ENCODE data around the gene AOC1.
"Not testable (repeated sequence)": the region's sequence is repeated elsewhere in the genome, so short reads cannot be mapped to it uniquely, and the experiment has no call there.

The AOC1 gene

DNA sequence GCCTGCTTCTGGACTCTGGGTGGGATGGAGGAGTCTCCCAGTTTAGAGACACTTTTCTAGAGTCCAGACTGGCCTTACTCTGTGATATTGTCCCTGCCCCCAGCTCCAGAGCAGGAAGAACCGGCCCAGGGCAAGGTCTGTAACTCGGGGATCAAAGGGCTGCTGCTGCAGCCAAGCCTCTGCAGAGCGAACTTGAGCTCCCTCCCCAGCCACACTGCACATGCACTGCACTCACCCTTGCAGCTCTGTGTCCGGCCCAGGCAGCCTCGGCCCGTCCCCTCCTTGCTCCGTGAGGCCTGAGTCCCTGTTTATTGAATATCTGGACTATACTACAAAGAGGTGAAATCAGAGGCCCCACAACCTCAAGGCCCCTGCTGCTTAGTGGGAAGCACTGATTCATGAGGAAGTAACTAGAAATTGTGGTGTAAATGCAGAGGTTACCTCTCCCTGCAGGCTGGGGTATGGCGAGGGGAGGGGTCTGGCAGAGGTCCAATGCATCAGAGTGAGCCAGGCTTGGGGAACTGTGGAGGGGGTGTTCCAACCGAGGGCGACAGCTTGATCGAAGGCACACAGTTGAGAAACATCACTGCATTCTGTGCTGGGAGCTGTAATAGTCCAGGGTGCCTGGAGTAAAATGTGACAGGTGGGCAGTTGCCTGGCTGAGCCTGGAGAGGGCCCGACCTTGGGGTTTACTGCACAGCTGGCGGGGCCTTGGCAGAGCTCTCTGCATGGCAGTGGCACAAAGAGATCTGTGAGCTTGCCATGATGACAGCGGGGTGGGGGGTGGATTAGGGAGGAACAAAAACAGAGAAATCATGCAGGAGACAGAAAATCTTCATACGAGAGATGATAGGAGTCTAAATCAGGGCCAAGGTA is 49.1 kb downstream of the AOC1 start:
- H3K27me3 ChIP-seq (ENCODE audit: insufficient read depth, low read length), result peaks cover 50% of the 10 kb centered on the region
- H3K27ac ChIP-seq (ENCODE audit: low read depth, low read length), result no peak overlapping the region
- 43% methylated on average over 15 of the region's 15 CpGs for WGBS
- no peak overlapping the region for H3K4me3 ChIP-seq (ENCODE audit: low read length)
- no peaks in the 10 kb centered on the region for H3K9me3 ChIP-seq (ENCODE audit: insufficient read depth, low read depth, low read length)
- H3K4me1 ChIP-seq (ENCODE audit: insufficient read depth, low read length), result peaks cover 14% of the 10 kb centered on the region
- no peak overlapping the region; the same call in 1 of the 2 replicates for H3K9ac ChIP-seq (ENCODE audit: low read depth, low read length)
- no peaks in the 10 kb centered on the region for H3K36me3 ChIP-seq (ENCODE audit: insufficient read depth, low read length)

DNA sequence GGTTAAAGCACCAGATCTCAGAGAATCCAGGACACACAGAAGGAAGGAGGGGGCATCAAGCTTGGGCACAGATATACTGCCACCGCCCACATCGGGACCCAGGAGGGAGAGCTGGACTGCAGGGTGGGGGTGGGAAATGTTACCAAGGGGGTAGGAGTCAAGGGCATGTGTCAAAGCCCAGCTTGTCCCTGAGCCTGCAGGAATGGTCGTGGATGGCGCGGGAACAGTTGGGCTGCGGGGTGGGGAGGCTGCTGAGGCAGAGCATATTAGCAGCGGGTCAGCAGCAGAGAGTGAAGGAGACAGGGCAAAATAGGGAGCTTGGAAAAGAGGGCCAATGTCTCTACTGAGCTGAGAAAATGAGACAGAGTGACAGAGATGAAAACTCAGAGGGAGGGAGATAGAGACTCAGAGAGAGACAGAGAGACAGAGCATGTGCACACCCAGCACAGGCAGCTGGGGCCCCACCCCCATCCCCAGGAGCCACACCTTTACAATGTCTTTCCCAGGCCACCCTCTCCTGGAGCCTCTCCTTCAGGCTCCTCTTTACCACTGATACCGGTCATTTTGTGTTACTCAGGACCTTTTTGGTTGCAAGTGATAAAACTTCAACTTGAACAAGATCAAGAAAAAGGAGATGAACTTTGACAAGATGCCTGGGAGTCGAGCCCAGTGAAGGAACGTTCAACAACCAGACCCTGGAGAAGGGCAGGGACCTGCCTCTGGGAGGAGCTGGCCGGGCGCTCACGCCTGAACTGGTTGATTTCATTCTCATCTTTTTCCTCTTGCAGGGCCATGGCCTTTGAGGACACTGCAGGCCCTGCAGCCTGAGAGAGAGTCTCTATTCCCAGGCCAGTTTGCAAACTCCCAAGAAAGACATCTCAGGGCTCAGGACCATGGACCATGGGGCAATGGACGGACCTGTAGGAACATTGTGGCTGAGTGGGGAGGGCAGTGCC is 50.0 kb downstream of the AOC1 start:
- H3K4me1 ChIP-seq (ENCODE audit: insufficient read depth, low read length), result peaks cover 14% of the 10 kb centered on the region

DNA sequence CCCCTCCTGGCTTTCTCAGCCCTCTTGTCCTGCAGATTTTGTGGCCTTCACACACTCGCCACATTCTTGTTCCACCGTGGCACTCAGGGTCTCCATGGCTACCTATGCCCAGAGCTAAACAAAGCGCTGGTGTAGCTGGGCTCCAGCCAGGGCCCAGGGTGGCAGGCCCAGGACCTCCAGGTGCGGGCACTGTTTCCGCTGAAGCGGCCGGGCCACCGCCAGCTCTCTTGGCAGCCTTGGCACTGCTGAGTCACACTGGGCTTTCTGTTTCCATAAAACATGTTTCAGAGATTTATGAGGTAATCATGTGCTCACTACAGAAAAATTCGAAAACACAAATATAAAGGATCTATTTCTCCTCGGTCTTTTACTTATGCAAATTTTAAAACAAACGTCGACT is 51.3 kb downstream of the AOC1 start:
- peaks cover 47% of the 10 kb centered on the region for H3K27me3 ChIP-seq (ENCODE audit: insufficient read depth, low read length)

More for the DNA sequence above, 50.0 kb downstream of the AOC1 start:
- Histone ChIP-seq H3K27me3 (ENCODE audit: insufficient read depth, low read length) (peaks cover 52% of the 10 kb centered on the region), H3K9me3 (ENCODE audit: insufficient read depth, low read depth, low read length) (no peaks in the 10 kb centered on the region), H3K4me3 (ENCODE audit: low read length) (no peak overlapping the region), H3K36me3 (ENCODE audit: insufficient read depth, low read length) (no peaks in the 10 kb centered on the region), H3K27ac (ENCODE audit: low read depth, low read length) (no peak overlapping the region), H3K9ac (ENCODE audit: low read depth, low read length) (no peak overlapping the region)
- WGBS, result 88% methylated on average over 14 of the region's 14 CpGs

DNA sequence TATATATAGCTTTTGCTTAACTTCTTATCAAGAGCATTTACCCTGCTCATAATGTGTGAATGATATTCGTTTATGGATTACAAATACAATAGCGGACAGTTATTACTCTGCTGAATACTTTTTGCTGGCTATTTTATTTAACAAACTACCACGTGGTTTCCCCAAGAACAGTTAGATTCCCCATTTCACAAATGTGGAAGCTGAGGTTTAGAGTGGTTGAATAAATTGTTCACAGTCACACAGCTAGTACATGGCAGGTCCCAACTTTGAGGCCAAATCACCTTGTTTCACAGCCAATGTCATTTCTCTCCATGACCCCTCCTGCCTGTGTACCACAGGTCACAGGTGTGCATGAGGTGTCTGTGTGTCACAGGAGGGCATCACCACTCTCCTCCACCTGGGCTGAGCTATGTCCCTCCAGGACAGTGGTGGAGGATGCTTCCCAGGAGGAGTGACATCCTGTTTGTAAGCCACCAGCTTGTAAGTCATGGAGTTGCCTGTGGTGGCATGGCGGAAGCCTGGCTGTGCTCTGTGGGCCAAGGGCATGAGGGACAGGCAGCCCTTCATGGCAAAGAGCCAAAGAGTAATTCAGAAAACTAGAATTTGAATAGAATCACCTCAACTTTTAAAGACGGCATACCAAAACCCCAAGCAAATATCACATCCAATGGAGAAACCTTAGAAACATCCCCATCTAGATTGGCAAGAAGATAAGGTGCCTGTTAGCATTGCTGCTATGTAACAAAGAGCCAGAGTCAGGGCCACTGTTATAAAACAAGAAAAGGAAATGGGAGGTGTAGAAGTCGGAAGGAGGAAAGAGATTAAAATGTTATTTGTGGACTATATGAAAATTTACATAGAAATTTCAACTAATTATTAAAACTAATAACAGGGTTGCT is 51.9 kb downstream of the AOC1 start:
- Histone ChIP-seq H3K9me3 (ENCODE audit: insufficient read depth, low read depth, low read length) (no peaks in the 10 kb centered on the region), H3K27ac (ENCODE audit: low read depth, low read length) (no peak overlapping the region), H3K4me3 (ENCODE audit: low read length) (no peak overlapping the region), H3K4me1 (ENCODE audit: insufficient read depth, low read length) (peaks cover 14% of the 10 kb centered on the region), H3K9ac (ENCODE audit: low read depth, low read length) (no peak overlapping the region), H3K36me3 (ENCODE audit: insufficient read depth, low read length) (no peaks in the 10 kb centered on the region), H3K27me3 (ENCODE audit: insufficient read depth, low read length) (peaks cover 40% of the 10 kb centered on the region)
- WGBS, result 85% methylated on average over 2 of the region's 6 CpGs

More for the DNA sequence above, 51.3 kb downstream of the AOC1 start:
- H3K9me3 ChIP-seq (ENCODE audit: insufficient read depth, low read depth, low read length), result no peaks in the 10 kb centered on the region
- 94% methylated on average over 12 of the region's 12 CpGs for WGBS
- peaks cover 14% of the 10 kb centered on the region for H3K4me1 ChIP-seq (ENCODE audit: insufficient read depth, low read length)
- no peak overlapping the region for H3K4me3 ChIP-seq (ENCODE audit: low read length)
- H3K27ac ChIP-seq (ENCODE audit: low read depth, low read length), result no peak overlapping the region
- no peak overlapping the region for H3K9ac ChIP-seq (ENCODE audit: low read depth, low read length)
- H3K36me3 ChIP-seq (ENCODE audit: insufficient read depth, low read length), result no peaks in the 10 kb centered on the region

DNA sequence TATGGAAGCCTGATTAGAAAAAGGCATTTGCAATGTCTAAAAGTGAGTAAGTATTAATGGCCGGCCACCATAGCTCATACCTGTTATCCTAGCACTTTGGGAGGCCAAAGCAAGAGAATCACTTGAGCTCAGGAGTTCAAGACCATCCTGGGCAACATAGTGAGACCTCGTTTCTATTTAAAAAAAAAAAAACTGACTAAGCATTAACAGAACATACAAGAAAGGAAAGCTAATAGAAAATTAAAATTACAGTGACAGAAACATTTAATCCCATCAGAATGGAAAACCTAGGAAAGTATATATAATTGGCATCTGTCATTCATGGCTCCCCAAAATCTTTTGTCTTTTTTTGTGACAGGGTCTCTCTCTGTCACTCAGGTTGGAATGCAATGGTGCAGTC is 55.9 kb downstream of the AOC1 start:
- Histone ChIP-seq H3K9me3 (ENCODE audit: insufficient read depth, low read depth, low read length) (no peaks in the 10 kb centered on the region), H3K27ac (ENCODE audit: low read depth, low read length) (no peak overlapping the region), H3K36me3 (ENCODE audit: insufficient read depth, low read length) (no peaks in the 10 kb centered on the region), H3K27me3 (ENCODE audit: insufficient read depth, low read length) (peaks cover 6% of the 10 kb centered on the region), H3K4me3 (ENCODE audit: low read length) (no peak overlapping the region), H3K4me1 (ENCODE audit: insufficient read depth, low read length) (no peaks in the 10 kb centered on the region), H3K9ac (ENCODE audit: low read depth, low read length) (no peak overlapping the region)
- WGBS, result 90% methylated on average over 1 of the region's 2 CpGs

DNA sequence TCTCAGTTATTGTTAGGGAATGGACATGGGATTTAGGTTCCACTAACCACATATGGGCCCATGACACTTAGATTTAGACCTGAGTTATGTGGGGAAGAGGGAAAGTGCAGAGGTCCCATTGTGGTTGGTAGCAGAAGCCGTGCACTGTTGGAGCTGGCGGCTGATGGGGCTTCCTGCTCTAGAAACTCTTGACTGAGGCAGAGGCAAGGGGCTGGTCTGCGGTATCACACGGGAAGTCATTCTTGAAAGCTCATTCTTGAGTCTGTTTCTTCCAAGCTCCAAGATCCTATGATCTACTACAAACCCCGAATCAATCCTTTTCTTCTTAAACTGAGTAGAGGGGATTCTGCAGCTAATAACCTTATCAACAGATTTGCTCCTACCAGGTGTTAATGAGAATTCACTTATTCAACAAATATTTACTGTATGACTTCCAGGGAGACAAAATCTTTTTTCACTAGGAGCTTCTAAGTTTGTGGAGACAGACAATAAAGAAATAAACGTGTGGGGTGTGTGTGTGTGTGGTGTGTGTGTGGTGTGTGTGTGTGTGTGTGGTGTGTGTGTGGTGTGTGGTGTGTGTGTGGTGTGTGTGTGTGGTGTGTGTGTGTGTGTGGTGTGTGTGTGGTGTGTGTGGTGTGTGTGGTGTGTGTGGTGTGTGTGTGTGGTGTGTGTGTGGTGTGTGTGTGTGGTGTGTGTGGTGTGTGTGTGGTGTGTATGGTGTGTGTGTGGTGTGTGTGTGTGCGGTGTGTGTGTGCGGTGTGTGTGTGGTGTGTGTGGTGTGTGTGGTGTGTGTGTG is 57.1 kb downstream of the AOC1 start:
- Histone ChIP-seq H3K27me3 (ENCODE audit: insufficient read depth, low read length) (peaks cover 6% of the 10 kb centered on the region), H3K4me1 (ENCODE audit: insufficient read depth, low read length) (no peaks in the 10 kb centered on the region), H3K9me3 (ENCODE audit: insufficient read depth, low read depth, low read length) (no peaks in the 10 kb centered on the region), H3K27ac (ENCODE audit: low read depth, low read length) (no peak overlapping the region), H3K4me3 (ENCODE audit: low read length) (no peak overlapping the region), H3K9ac (ENCODE audit: low read depth, low read length) (no peak overlapping the region), H3K36me3 (ENCODE audit: insufficient read depth, low read length) (no peaks in the 10 kb centered on the region)
- 87% methylated on average over 6 of the region's 8 CpGs for WGBS

DNA sequence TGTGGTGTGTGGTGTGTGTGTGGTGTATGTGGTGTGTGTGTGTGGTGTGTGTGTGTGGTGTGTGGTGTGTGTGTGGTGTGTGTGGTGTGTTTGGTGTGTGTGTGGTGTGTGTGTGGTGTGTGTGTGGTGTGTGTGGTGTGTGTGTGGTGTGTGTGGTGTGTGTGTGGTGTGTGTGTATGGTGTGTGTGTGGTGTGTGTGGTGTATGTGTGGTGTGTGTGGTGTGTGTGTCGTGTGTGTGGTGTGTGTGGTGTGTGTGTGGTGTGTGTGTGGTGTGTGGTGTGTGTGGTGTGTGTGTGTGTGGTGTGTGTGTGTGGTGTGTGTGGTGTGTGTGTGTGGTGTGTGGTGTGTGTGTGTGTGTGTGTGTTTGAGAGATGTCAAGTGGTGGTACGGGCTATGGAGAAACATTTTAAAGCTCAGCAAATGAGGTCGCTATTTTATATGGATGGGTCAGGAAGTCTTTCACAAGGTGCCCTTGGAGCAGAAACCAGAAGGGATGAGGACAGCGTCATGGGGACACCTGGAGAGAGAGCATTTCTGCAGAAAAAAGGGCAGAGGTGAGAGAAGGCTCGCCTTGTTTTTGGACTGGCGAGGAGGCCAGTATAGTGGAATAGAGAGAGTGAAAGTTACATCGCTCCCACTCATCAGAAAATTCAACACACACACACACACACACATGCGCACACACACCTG is 58.1 kb downstream of the AOC1 start:
- H3K27ac ChIP-seq (ENCODE audit: low read depth, low read length); H3K4me3 ChIP-seq (ENCODE audit: low read length); H3K27me3 ChIP-seq (ENCODE audit: insufficient read depth, low read length); H3K36me3 ChIP-seq (ENCODE audit: insufficient read depth, low read length); H3K4me1 ChIP-seq (ENCODE audit: insufficient read depth, low read length); H3K9ac ChIP-seq (ENCODE audit: low read depth, low read length); H3K9me3 ChIP-seq (ENCODE audit: insufficient read depth, low read depth, low read length): not testable (repeated sequence)
- WGBS, result 91% methylated on average over 6 of the region's 8 CpGs

DNA sequence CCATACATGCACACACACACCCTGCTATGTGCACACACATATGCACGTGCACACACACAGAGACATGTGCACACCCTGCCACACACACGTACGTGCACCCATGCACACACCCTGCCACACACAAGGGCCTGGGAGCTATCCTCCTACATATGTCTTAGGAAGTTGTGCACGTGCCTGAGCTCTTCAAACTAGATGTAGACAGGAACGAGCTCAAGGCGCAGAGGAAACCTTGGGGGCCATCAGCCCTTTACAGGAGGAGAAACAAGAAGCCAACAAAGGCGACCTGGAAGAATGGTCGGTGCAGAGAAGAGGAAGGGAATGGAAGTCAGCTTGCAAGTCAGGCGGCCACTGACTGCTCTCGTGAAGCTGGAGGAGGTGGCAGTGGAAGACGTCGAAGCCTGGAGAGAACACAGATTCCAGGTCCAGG is 58.7 kb downstream of the AOC1 start:
- Histone ChIP-seq H3K4me1 (ENCODE audit: insufficient read depth, low read length) (no peaks in the 10 kb centered on the region), H3K9ac (ENCODE audit: low read depth, low read length) (no peak overlapping the region), H3K9me3 (ENCODE audit: insufficient read depth, low read depth, low read length) (no peaks in the 10 kb centered on the region), H3K4me3 (ENCODE audit: low read length) (no peak overlapping the region), H3K27ac (ENCODE audit: low read depth, low read length) (no peak overlapping the region), H3K36me3 (ENCODE audit: insufficient read depth, low read length) (no peaks in the 10 kb centered on the region), H3K27me3 (ENCODE audit: insufficient read depth, low read length) (peaks cover 3% of the 10 kb centered on the region)
- 80% methylated on average over 12 of the region's 12 CpGs for WGBS
